ENCODE data around the gene NLGN1. TPM values are rescaled to one million over a fixed set of nuclear protein-coding genes. Genes with fewer than 3 reads are reported as not detected.

NLGN1 gene
- total RNA-seq, 3 donors from 2014 or later = 4.4 to 12.3 (median 6.9) TPM

DNA sequence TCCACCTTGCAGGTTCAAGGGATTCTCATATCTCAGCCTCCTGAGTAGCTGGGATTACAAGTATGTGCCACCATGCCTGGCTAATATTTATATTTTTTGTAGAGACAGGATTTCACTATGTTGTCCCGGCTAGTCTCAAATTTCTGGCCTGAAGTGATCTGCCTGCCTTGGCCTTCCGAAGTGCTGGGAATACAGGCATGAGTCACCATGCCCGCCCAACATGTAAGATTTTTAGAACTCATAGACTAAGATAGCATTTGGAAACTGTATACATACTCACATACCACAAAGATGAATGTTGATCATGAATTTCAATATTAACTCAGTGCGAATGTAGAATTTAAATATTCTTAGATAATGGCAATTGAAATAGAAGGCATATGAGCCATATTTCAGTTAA is 718.9 kb downstream of the NLGN1 start:
- Histone ChIP-seq H3K27me3 (no peaks in the 10 kb centered on the region), H3K4me3 (no peak overlapping the region), H3K4me1 (no peaks in the 10 kb centered on the region), H3K9me3 (peaks cover 0 to 8% of the 10 kb centered on the region in 2 donors), H3K27ac (no peak overlapping the region), H3K36me3 (no peaks in the 10 kb centered on the region)
- intact Hi-C loops (cut with DNase I; ENCODE audit: low total_unique reads) = loop anchor here (5.0 kb wide), 1 partner anchor 941 kb away; no protein-coding TSS in a partner anchor
- no peak for DNase-seq (ENCODE audit: low spot score in 2 of 2)
- TF ChIP-seq, protein P1, sequence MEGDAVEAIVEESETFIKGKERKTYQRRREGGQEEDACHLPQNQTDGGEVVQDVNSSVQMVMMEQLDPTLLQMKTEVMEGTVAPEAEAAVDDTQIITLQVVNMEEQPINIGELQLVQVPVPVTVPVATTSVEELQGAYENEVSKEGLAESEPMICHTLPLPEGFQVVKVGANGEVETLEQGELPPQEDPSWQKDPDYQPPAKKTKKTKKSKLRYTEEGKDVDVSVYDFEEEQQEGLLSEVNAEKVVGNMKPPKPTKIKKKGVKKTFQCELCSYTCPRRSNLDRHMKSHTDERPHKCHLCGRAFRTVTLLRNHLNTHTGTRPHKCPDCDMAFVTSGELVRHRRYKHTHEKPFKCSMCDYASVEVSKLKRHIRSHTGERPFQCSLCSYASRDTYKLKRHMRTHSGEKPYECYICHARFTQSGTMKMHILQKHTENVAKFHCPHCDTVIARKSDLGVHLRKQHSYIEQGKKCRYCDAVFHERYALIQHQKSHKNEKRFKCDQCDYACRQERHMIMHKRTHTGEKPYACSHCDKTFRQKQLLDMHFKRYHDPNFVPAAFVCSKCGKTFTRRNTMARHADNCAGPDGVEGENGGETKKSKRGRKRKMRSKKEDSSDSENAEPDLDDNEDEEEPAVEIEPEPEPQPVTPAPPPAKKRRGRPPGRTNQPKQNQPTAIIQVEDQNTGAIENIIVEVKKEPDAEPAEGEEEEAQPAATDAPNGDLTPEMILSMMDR (IDR thresholded peaks at IDR 0.05) = no peak
- TF ChIP-seq POLR2A (IDR thresholded peaks at IDR 0.05) (no peak), POLR2AphosphoS5 (IDR thresholded peaks at IDR 0.05) (no peak)

DNA sequence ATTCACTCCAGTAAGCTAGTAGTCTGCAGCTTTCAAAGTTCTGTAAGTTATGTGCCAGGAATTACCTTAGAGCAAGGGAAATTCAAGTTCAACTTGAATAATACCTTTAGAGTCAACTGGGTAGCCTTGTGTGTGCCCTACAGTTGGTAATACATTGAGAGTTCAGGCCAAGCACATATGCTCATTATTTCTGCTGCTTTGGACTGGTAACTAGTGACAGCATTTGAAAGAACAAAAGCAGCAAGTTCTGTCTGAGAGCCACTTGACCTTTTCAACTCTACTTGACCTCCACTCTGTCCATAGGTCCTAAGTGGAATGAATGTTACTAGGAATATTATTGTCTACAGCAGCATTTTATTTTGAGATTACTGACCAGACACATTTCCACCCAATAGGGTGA is 723.5 kb downstream of the NLGN1 start:
- no peaks in the 10 kb centered on the region for H3K27me3 ChIP-seq
- TF ChIP-seq POLR2A (IDR thresholded peaks at IDR 0.05) = no peak
- no peak for TF ChIP-seq POLR2AphosphoS5 (IDR thresholded peaks at IDR 0.05)
- TF ChIP-seq, protein P1 (IDR thresholded peaks at IDR 0.05) = no peak
- intact Hi-C loops (cut with DNase I; ENCODE audit: low total_unique reads) = no loop called here
- no peak overlapping the region for H3K4me3 ChIP-seq
- H3K27ac ChIP-seq = no peak overlapping the region
- DNase-seq (ENCODE audit: low spot score in 2 of 2) = no peak
- H3K4me1 ChIP-seq = no peaks in the 10 kb centered on the region
- no peaks in the 10 kb centered on the region for H3K9me3 ChIP-seq
- no peaks in the 10 kb centered on the region for H3K36me3 ChIP-seq

DNA sequence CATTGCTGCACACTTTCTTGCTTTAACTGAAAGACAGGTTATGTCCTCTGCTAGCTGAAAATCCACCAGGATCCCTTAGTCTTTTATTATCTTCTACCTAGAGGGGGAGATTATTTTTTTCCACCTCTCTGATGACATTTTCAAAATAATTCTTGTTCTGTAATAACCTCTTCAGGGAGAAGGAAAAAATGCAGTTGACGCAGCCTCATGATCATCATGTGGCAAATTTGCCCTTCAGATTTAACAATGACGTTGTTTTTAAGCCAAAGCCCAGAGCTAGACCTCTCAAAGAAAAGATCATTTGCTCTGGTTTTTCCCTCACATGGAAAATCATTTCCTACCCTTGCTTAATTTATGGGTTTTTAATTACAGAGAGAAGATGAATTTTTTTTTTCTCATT is 724.9 kb downstream of the NLGN1 start:
- intact Hi-C loops (cut with DNase I; ENCODE audit: low total_unique reads) = no loop called here
- no peaks in the 10 kb centered on the region for H3K36me3 ChIP-seq
- no peak overlapping the region for H3K27ac ChIP-seq
- H3K9me3 ChIP-seq = no peaks in the 10 kb centered on the region
- no peaks in the 10 kb centered on the region for H3K4me1 ChIP-seq
- H3K27me3 ChIP-seq = no peaks in the 10 kb centered on the region
- H3K4me3 ChIP-seq = no peak overlapping the region
- DNase-seq (ENCODE audit: low spot score in 2 of 2) = no peak
- TF ChIP-seq POLR2AphosphoS5 (IDR thresholded peaks at IDR 0.05) = no peak
- TF ChIP-seq, protein P1 (IDR thresholded peaks at IDR 0.05) = no peak
- TF ChIP-seq POLR2A (IDR thresholded peaks at IDR 0.05) = no peak

DNA sequence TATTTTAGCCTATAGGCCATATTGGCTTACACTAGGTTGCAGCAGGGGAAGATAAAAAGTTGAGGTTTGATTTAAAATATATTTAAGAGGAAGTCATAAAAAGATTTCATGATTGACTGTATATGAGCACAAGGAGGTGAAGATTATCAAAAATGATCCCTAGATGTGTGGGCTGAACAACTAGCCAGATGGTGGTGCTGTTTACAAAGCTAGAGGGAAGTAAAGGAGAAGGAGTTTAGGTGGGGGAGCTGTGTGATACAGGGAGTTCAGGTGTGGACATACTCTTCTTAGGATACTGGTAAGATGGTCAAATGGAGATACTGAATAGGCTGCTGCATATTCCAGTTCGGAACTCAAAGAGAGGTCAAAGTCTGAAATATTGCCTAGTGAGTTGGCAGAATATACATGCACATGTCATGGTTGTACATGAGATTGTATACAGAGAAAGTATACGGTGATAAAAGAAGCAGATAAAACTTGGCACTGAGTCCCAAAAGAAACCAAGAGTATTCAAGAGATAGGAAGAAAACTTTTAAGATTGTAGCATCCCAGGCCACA is 727.8 kb downstream of the NLGN1 start:
- no peak overlapping the region for H3K4me3 ChIP-seq
- H3K36me3 ChIP-seq = no peaks in the 10 kb centered on the region
- H3K27me3 ChIP-seq = no peaks in the 10 kb centered on the region
- H3K4me1 ChIP-seq = no peaks in the 10 kb centered on the region
- no peaks in the 10 kb centered on the region for H3K9me3 ChIP-seq
- TF ChIP-seq POLR2AphosphoS5 (IDR thresholded peaks at IDR 0.05) (no peak), POLR2A (IDR thresholded peaks at IDR 0.05) (no peak)
- TF ChIP-seq, protein P1 (IDR thresholded peaks at IDR 0.05) = no peak
- no peak for DNase-seq (ENCODE audit: low spot score in 2 of 2)
- no peak overlapping the region for H3K27ac ChIP-seq
- intact Hi-C loops (cut with DNase I; ENCODE audit: low total_unique reads) = no loop called here

DNA sequence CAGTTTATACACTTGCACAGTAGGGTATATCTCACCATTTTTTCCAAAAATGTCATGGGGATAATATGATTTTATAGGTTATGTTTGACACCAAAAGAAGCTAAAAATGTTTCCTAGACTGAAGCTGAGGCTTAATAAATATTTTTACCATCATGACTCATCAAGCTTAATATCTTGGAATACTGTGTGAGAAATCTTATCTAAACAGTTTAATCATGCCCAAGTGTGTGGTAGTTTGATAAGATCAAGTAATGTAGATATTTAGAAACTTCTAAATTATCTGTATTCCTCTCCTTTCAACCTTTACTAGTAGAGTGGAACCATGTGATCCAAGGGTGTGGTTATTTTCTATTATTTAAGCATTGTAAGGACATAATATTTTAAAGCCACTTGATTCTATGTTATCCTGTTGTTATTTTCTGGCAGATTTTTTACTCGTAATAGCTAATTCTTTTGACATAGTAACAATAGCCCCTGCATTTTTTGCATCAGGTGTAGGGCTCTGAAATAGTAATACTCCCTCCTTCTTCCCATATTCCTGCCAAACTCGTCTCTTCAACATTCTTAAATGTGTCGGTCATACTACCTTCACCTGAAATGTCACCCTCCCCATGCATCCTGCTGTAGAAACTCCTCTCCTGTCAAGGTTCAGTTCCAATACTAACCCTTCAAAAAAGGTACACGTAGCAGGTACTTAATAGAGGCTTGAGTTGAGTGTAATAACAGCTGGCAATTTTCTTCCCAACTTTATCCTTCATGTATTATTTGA is 729.6 kb downstream of the NLGN1 start:
- Histone ChIP-seq H3K27me3 (no peaks in the 10 kb centered on the region), H3K9me3 (no peaks in the 10 kb centered on the region), H3K27ac (no peak overlapping the region), H3K36me3 (no peaks in the 10 kb centered on the region), H3K4me3 (no peak overlapping the region), H3K4me1 (no peaks in the 10 kb centered on the region)
- no peak for DNase-seq (ENCODE audit: low spot score in 2 of 2)
- TF ChIP-seq POLR2A (IDR thresholded peaks at IDR 0.05) = no peak
- no peak for TF ChIP-seq POLR2AphosphoS5 (IDR thresholded peaks at IDR 0.05)
- TF ChIP-seq, protein P1 (IDR thresholded peaks at IDR 0.05) = no peak
- intact Hi-C loops (cut with DNase I; ENCODE audit: low total_unique reads) = no loop called here
